HG03108 (cell line): ENCODE data around the gene ADARB1.

Experiments used
- ATAC-seq: cut with Tn5 transposase; IDR thresholded peaks from one replicate; pipeline ENCODE4 v1.9.1; 2021; ENCODE audit warnings: moderate library complexity; ENCODE audit not compliant: unreplicated experiment

Gene ADARB1

GRCh38 chr21:45054227-45054926 lies 20.0 kb upstream of the ADARB1 start:
- no peak for ATAC-seq

GRCh38 chr21:45054927-45055612 lies 19.3 kb upstream of the ADARB1 start:
- ATAC-seq, result no peak

GRCh38 chr21:45055861-45056260 lies 18.5 kb upstream of the ADARB1 start:
- ATAC-seq, result no peak

- ATAC-seq, result no peak
These were observed 18.0 kb upstream of the ADARB1 start for GRCh38 chr21:45056296-45056904.

- ATAC-seq, result no peak
These were observed 17.3 kb upstream of the ADARB1 start for GRCh38 chr21:45056917-45057560.

GRCh38 chr21:45057886-45058285 lies 16.5 kb upstream of the ADARB1 start:
- ATAC-seq, result no peak

GRCh38 chr21:45059121-45059520 lies 15.3 kb upstream of the ADARB1 start:
- no peak for ATAC-seq

- ATAC-seq, result no peak
These were observed 14.3 kb upstream of the ADARB1 start for GRCh38 chr21:45060089-45060488.

GRCh38 chr21:45060675-45061311 lies 13.6 kb upstream of the ADARB1 start:
- ATAC-seq, result no peak

- no peak for ATAC-seq
These were observed 10.3 kb upstream of the ADARB1 start for GRCh38 chr21:45064091-45064490.

- ATAC-seq, result no peak
These were observed 9.6 kb upstream of the ADARB1 start for GRCh38 chr21:45064618-45065399.

- no peak for ATAC-seq
These were observed 6.7 kb upstream of the ADARB1 start for GRCh38 chr21:45067462-45068285.

GRCh38 chr21:45069085-45069484 lies 5.3 kb upstream of the ADARB1 start:
- no peak for ATAC-seq

- no peak for ATAC-seq
These were observed 4.7 kb upstream of the ADARB1 start for GRCh38 chr21:45069711-45070110.

- no peak for ATAC-seq
These were observed 3.1 kb upstream of the ADARB1 start for GRCh38 chr21:45071078-45071873.

- ATAC-seq, result no peak
These were observed 2.3 kb upstream of the ADARB1 start for GRCh38 chr21:45071874-45072737.

- no peak for ATAC-seq
These were observed 1.6 kb upstream of the ADARB1 start for GRCh38 chr21:45072738-45073300.
